ENCODE data around the gene ST8SIA2. TPM values are rescaled to one million over a fixed set of nuclear protein-coding genes. Genes with fewer than 3 reads are reported as not detected.

Gene ST8SIA2
- total RNA-seq, 1 donor = under 0.01 TPM

- H3K4me3 ChIP-seq (ENCODE audit: low read depth, low read length) = no peak overlapping the region
- no peak for TF ChIP-seq CTCF (IDR thresholded peaks at IDR 0.05; ENCODE audit: insufficient read depth, low read depth, low read length)
- no peak for DNase-seq (ENCODE audit: low read depth)
These were observed 51.0 kb downstream of the ST8SIA2 start for GRCh38 chr15:92444631-92445030.

DNA sequence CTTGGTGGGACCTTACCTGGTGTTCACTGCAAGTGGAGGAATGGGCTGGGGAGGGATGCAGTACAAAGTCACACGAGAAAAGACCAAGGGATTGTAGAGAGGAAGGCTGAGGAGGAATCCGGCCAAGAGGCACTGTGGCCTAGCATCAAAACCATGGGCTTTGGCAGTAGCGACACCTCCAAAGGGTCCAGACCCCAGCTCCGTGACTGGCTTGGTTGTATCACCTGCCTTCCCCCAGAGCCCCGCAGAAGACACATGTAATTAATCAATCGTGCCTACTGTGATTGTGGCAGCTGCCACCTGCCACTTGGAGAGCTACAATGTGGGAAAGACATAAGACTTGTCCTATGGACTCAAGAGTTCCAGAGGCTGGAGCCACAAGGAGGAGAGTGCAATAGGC is 54.7 kb downstream of the ST8SIA2 start:
- H3K4me3 ChIP-seq (ENCODE audit: low read depth, low read length) = no peak overlapping the region
- TF ChIP-seq CTCF (IDR thresholded peaks at IDR 0.05; ENCODE audit: insufficient read depth, low read depth, low read length) = no peak
- no peak for DNase-seq (ENCODE audit: low read depth)

- no peak overlapping the region for H3K4me3 ChIP-seq (ENCODE audit: low read depth, low read length)
- DNase-seq (ENCODE audit: low read depth) = no peak
- TF ChIP-seq CTCF (IDR thresholded peaks at IDR 0.05; ENCODE audit: insufficient read depth, low read depth, low read length) = no peak
These were observed 55.8 kb downstream of the ST8SIA2 start for GRCh38 chr15:92449476-92449875.

- TF ChIP-seq CTCF (IDR thresholded peaks at IDR 0.05; ENCODE audit: insufficient read depth, low read depth, low read length) = no peak
- DNase-seq (ENCODE audit: low read depth) = peak; percentile 4
- H3K4me3 ChIP-seq (ENCODE audit: low read depth, low read length) = no peak overlapping the region
These were observed 57.6 kb downstream of the ST8SIA2 start for GRCh38 chr15:92451225-92451825.

DNA sequence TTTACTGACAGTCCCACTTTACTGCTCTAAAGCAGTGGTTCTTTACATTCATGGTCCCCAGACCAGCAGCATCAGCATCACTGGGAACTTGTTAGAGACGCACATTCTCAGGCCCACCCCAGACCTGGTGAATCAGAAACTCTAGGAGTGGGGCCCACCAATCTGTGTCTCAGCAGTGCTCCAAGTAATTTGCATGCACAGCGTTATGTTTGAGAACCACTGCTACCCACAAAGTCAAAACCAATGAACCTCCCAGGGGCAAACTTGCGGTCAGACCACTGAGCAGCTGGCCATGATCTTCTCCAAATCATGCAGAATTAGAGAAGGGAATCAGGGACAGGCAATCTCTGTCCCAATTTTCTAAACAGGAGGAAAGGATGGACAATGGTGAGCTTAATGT is 58.5 kb downstream of the ST8SIA2 start:
- no peak for DNase-seq (ENCODE audit: low read depth)
- no peak overlapping the region for H3K4me3 ChIP-seq (ENCODE audit: low read depth, low read length)
- no peak for TF ChIP-seq CTCF (IDR thresholded peaks at IDR 0.05; ENCODE audit: insufficient read depth, low read depth, low read length)

- no peak for DNase-seq (ENCODE audit: low read depth)
- no peak for TF ChIP-seq CTCF (IDR thresholded peaks at IDR 0.05; ENCODE audit: insufficient read depth, low read depth, low read length)
- H3K4me3 ChIP-seq (ENCODE audit: low read depth, low read length) = no peak overlapping the region
These were observed 59.9 kb downstream of the ST8SIA2 start for GRCh38 chr15:92453607-92454006.

GRCh38 chr15:92454555-92455105 is 60.9 kb downstream of the ST8SIA2 start:
- no peak for TF ChIP-seq CTCF (IDR thresholded peaks at IDR 0.05; ENCODE audit: insufficient read depth, low read depth, low read length)
- H3K4me3 ChIP-seq (ENCODE audit: low read depth, low read length) = no peak overlapping the region
- DNase-seq (ENCODE audit: low read depth) = no peak
